ENCODE results near the gene BRIP1.

BRIP1 gene

DNA sequence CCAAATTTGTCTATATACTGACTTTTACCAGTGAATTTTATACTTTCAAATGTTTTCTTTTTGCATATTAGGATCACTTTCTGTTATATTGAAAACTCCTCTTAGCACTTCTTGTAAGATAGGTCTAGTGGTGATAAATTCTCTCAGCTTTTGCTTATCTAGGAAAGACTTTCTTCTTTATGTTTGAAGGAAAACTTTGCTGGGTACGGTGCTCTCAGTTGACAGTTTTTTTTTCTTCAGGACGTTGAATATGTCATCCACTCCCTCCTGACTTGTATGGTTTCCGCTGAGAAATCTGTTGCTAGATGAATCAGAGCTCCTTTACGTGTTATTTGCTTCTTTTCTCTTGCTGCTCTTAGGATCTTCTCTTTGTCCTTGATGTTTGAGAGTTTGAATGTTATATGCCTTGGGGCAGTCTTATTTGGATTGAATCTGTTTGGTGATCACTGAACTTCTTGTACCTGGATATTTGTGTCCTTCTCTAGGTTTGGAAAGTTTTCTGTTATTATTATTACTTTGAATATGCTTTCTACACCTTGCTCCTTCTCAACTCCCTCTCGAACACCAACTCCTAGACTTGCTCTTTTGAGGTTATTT is 228.3 kb downstream of the BRIP1 start:
- Mint-ChIP-seq H3K4me3 (no peak overlapping the region), H3K9me3 (no peaks in the 10 kb centered on the region), H3K36me3 (ENCODE audit: insufficient read depth) (no peaks in the 10 kb centered on the region), H3K27me3 (peaks cover 74 to 93% of the 10 kb centered on the region in 2 donors), H3K4me1 (ENCODE audit: low read depth in 2 of 2) (no peaks in the 10 kb centered on the region), H3K27ac (no peak overlapping the region)
- DNase-seq (no peak), ATAC-seq (replicated peaks) (no peak)

DNA sequence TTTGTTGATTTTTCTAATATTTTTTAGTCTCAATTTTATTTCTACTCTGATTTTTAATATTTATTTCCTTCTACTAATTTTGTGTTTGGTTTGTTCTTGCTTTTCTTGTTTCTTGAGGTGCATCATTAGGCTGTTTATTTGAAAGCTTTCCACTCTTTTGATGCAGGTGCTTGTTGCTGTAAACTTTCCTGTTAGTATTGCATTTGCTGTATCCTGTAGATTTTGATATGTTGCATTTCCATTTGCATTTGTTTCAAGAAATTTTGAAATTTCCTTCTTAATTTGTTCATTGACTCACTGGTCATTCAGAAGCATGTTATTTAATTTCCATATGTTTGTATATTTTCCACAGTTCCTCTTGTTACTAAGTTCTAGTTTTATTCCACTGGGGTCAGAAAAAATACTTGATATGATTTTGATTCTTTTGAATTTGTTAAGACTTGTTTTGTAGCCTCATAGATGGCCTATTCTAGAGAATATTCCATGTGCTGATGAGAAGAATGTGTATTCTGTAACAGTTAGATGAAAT is 229.3 kb downstream of the BRIP1 start:
- ATAC-seq (replicated peaks): no peak
- Mint-ChIP-seq H3K36me3 (ENCODE audit: insufficient read depth) (no peaks in the 10 kb centered on the region), H3K4me1 (ENCODE audit: low read depth in 2 of 2) (no peaks in the 10 kb centered on the region), H3K4me3 (no peak overlapping the region), H3K27ac (no peak overlapping the region), H3K27me3 (peaks cover 71 to 85% of the 10 kb centered on the region in 2 donors), H3K9me3 (no peaks in the 10 kb centered on the region)
- no peak for DNase-seq

DNA sequence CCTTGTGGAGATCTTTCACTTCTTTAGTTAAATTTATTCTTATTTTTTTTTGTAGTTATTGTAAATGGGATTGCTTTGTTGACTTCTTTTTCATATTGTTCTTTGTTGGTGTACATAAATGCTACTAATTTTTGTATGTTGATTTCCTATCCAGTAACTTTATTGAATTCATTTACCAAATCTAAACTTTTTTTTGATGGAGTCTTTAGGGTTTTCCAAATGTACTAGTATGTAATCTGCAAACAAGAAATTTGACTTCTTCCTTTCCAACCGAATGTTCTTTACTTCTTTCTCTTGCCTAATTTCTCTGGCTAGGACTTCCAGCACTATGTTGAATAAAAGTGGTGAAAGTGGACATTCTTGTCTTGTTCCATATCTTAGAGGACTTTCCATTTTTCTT is 230.5 kb downstream of the BRIP1 start:
- no peaks in the 10 kb centered on the region for H3K9me3 Mint-ChIP-seq
- no peak overlapping the region for H3K27ac Mint-ChIP-seq
- no peak for DNase-seq
- no peak for ATAC-seq (replicated peaks)
- peaks cover 60 to 73% of the 10 kb centered on the region in 2 donors for H3K27me3 Mint-ChIP-seq
- H3K36me3 Mint-ChIP-seq (ENCODE audit: insufficient read depth): no peaks in the 10 kb centered on the region
- H3K4me1 Mint-ChIP-seq (ENCODE audit: low read depth in 2 of 2): no peaks in the 10 kb centered on the region
- H3K4me3 Mint-ChIP-seq: no peak overlapping the region

DNA sequence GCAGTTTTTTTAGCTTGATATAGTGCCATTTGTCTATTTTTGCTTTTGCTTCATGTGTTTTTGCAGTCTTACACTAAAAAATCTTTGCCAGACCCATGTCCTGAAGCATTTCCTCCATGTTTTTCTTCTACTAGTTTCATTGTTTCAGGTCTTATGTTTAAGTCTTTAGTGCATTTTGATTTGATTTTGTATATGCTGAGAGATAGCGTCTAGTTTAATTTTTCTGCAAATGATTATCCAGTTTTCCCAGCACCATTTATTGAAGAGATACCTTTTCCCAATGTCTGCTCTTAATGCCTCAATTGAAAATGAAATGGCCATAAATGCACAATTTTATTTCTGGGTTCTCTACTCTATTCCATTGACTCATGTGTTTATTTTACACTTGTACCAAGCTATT is 231.5 kb downstream of the BRIP1 start:
- no peaks in the 10 kb centered on the region for H3K9me3 Mint-ChIP-seq
- no peaks in the 10 kb centered on the region for H3K36me3 Mint-ChIP-seq (ENCODE audit: insufficient read depth)
- no peak for DNase-seq
- peaks cover 58 to 72% of the 10 kb centered on the region in 2 donors for H3K27me3 Mint-ChIP-seq
- no peak overlapping the region for H3K27ac Mint-ChIP-seq
- H3K4me3 Mint-ChIP-seq: no peak overlapping the region
- H3K4me1 Mint-ChIP-seq (ENCODE audit: low read depth in 2 of 2): no peaks in the 10 kb centered on the region
- ATAC-seq (replicated peaks): no peak
